Breast epithelium (tissue), 3 donors: ENCODE data around the gene PPP1R3D.

Experiments used
- CTCF ChIP-seq, 3 donors: fragments of 450-650 bp; IDR thresholded peaks; one replicate each; pipeline ENCODE4 v1.5.1; 2016 to 2017; ENCODE audit warnings: antibody characterized with exemption in 3 of 3, mild to moderate bottlenecking in 3 of 3, moderate library complexity in 3 of 3
- POLR2AphosphoS5 ChIP-seq, 3 donors: sonication (generic); formaldehyde crosslinking; IDR thresholded peaks; one replicate each; pipeline ENCODE4 v1.6.1; 2017; ENCODE audit warnings: antibody characterized with exemption in 3 of 3

DNA sequence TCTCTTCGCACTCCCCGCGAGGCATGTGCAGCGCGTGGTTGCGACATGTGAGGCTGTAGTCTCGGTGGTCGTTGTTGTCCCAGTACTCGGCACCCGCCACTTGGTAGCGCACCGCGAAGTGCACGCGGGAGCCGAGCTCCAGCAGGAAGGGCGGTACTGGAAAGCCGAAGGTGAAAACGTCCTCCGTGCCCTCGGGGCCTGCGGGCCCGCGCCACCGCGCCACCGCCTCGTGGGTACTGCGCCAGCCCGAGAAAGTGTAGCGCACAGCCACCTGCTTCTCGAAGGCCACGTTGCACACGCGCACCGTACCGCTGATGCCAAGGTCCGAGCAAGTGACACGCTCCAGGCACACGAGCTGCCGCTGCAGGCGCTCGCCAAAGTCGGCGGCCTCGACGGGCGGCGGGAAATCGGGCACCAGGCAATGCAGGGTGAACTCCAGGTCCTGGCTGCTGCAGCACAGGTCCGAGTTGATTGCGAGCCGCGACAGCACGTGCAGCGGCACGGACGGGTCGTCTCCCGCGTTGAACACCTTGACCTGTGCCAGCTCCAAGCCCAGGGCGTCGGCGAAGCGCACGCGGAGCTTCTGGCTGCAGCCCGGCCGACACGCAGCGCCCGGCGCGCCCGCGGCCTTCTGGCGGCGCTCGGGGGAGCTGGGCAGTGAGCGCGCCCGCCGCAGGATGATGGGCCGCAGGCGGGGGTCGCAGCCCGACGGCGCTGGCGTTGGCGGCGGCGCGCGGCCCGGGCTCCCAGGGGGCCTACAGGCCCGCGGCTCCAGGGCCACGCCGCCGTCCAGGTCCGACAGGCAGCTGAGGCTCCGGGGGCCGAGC lies 840 bp downstream of the PPP1R3D start:
- TF ChIP-seq POLR2AphosphoS5 (IDR thresholded peaks at IDR 0.05) = no peak
- no peak for TF ChIP-seq CTCF (IDR thresholded peaks at IDR 0.05)
